Epithelial cell of esophagus (primary cell): ENCODE measurements around the gene GSE1.

Experiments
- DNase-seq: peaks from one replicate; pipeline ENCODE4 v3.0.0; 2010; ENCODE audit warnings: low read depth
- H3K4me3 ChIP-seq: 2 replicates; pipeline ENCODE4 v1.5.1; 2011; ENCODE audit warnings: mild to moderate bottlenecking, low read length, control low read depth
- CTCF ChIP-seq: IDR thresholded peaks from 2 replicates; pipeline ENCODE4 v1.5.1; 2011; ENCODE audit warnings: low read depth, mild to moderate bottlenecking, low read length, control low read depth, inconsistent platforms; ENCODE audit not compliant: insufficient read depth; ENCODE audit errors: missing control alignments

Gene GSE1

GRCh38 chr16:85649411-85650134, 36.5 kb downstream of the GSE1 start:
- TF ChIP-seq CTCF: no peak
- H3K4me3 ChIP-seq: no peak overlapping the region
- no peak for DNase-seq

- H3K4me3 ChIP-seq: no peak overlapping the region
- DNase-seq: no peak
- TF ChIP-seq CTCF: no peak
Observed at GRCh38 chr16:85650135-85650843, 37.2 kb downstream of the GSE1 start.

DNA sequence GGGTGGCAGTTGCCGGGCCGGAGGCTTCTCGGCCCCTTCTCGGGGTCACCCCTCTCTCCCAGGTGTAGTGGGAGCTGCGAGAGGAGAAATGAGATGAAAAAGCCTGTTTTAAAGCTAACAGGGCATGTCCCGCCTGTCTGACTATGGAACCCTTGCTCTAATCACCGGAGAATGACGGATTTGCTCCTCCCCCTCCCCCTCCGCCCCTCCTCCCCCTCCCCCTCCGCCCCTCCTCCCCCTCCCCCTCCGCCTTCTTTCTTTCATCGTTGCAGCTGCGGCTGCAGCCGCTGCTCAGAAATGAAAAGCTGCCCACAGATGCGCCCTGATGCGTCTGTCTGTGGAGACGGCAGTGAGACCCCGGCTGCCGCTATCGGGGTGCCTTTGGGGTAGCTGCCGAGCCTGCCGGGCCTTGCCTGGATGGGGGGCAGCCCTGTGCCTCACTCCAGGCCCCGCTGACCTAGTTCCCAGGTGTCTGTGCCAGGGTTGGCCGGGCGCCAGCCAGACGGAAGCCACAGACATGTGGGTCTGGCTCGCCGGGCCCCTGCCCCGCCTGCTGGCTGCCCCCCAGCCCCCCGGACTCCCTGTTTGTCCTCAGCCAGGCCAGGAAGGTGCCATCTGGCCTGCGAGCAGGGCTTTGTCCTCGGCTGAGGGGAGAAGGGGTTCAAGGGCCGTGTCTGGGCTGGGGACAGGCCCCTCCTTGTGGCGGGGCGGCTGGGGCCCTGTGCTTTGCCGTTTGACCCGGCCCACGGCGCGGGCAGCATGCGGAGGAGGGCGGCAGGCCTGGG, 37.9 kb downstream of the GSE1 start:
- TF ChIP-seq CTCF: no peak
- no peak overlapping the region for H3K4me3 ChIP-seq
- DNase-seq: no peak

GRCh38 chr16:85651629-85652430, 38.7 kb downstream of the GSE1 start:
- DNase-seq: no peak
- TF ChIP-seq CTCF: no peak
- H3K4me3 ChIP-seq: no peak overlapping the region

DNA sequence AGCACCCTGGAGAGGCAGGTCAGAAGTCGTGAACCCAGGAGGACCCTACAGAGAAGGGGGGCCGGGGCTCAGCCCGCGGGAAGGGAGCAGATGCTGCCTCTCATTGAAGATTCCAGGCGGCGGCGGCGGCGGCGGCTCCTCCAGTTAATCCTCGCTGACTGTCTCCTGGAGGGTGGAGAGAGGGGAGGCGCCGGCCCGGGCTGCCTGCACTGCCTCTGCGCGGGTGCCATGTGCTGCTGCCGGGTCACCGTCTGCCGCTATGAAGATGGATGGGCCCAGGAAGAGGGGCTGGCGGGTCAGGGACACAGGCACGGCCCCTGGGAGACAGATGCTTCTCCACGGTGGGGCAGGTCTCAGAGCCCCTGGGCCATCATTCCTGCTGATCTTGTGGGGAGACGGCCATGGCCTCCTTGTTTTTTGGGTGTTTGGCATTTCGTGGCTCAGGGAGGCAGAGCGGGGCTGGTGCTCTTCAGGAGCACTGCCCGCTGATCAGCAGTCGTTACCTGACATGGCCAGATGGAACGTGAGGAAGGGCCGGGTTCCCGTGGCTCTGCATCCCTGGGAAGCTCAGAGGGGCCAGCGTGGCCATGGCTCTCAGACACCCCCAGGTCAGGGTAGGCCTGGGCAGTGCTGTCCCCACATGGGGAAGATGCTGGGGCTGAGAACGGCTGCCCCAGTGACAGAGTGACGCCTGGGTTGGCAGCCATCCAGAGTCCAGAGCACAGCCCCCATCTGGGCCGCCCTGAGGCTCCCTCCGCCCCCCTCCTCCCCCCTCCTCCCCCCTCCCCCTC, 39.5 kb downstream of the GSE1 start:
- H3K4me3 ChIP-seq: no peak overlapping the region
- DNase-seq: peak; percentile 36
- no peak for TF ChIP-seq CTCF
